Neuronal stem cell (in vitro differentiated cells): ENCODE data around the gene SCFD1.
"Not testable (repeated sequence)": the region's sequence is repeated elsewhere in the genome, so short reads cannot be mapped to it uniquely, and the experiment has no call there.

Source experiments
- DNase-seq: peaks from one replicate; pipeline ENCODE4 v3.0.0-alpha.2; 2013; ENCODE audit warnings: low spot score
- H2AFZ ChIP-seq: one replicate; pipeline ENCODE4 v1.6.1; 2013; ENCODE audit warnings: mild to moderate bottlenecking, low read length, inconsistent platforms
- H2AK5ac ChIP-seq: 2 replicates; pipeline ENCODE4 v1.6.1; 2013; ENCODE audit warnings: low read depth, mild to moderate bottlenecking, inconsistent platforms, low read length, moderate library complexity, mixed read lengths
- H2BK120ac ChIP-seq: 2 replicates; pipeline ENCODE4 v1.6.1; 2013; ENCODE audit warnings: low read depth, mild to moderate bottlenecking, inconsistent platforms, low read length, moderate library complexity, mixed read lengths
- H2BK12ac ChIP-seq: one replicate; pipeline ENCODE4 v1.6.1; 2013; ENCODE audit warnings: low read length, inconsistent platforms
- H2BK15ac ChIP-seq: 2 replicates; pipeline ENCODE4 v1.6.1; 2013; ENCODE audit warnings: mild to moderate bottlenecking, low read length, inconsistent platforms, mixed read lengths
- H2BK5ac ChIP-seq: one replicate; pipeline ENCODE4 v1.6.1; 2013; ENCODE audit warnings: inconsistent platforms, mild to moderate bottlenecking, low read length, moderate library complexity
- H3K14ac ChIP-seq: one replicate; pipeline ENCODE4 v1.6.1; 2013; ENCODE audit warnings: low read length, inconsistent platforms
- H3K18ac ChIP-seq: 2 replicates; pipeline ENCODE4 v1.6.1; 2013; ENCODE audit warnings: low read length, inconsistent platforms
- H3K23ac ChIP-seq: 2 replicates; pipeline ENCODE4 v1.6.1; 2013; ENCODE audit warnings: low read depth, mild to moderate bottlenecking, mixed read lengths, low read length, inconsistent platforms; ENCODE audit not compliant: poor library complexity
- H3K27ac ChIP-seq: replicated peaks from 3 replicates; pipeline ENCODE4 v1.5.1; 2013; ENCODE audit warnings: low read length, inconsistent platforms
- H3K27me3 ChIP-seq, 3 experiments: 2 replicates each; pipeline ENCODE4 v1.6.1; 2013; ENCODE audit warnings: low read length in 3 of 3, mild to moderate bottlenecking in 2 of 3, inconsistent platforms in 1 of 3, low read depth in 1 of 3, mixed read lengths in 1 of 3, moderate library complexity in 1 of 3; ENCODE audit not compliant: control insufficient read depth in 3 of 3, insufficient read depth in 3 of 3
- H3K36me3 ChIP-seq, 2 donors: replicated peaks in 1 of 2; 2 replicates each; pipeline ENCODE4 v1.6.1; 2013; ENCODE audit warnings: low read length in 2 of 2; ENCODE audit not compliant: control insufficient read depth in 2 of 2, insufficient read depth in 2 of 2
- H3K4ac ChIP-seq: 2 replicates; pipeline ENCODE4 v1.6.1; 2013; ENCODE audit warnings: inconsistent platforms, mild to moderate bottlenecking, low read length, moderate library complexity
- H3K4me1 ChIP-seq, 2 donors: 1 replicate in 1 of 2; 2 replicates in 1 of 2; pipeline ENCODE4 v1.6.1; 2013; ENCODE audit warnings: low read length in 2 of 2, low read depth in 1 of 2; ENCODE audit not compliant: control insufficient read depth in 2 of 2, insufficient read depth in 1 of 2
- H3K4me2 ChIP-seq: one replicate; pipeline ENCODE4 v1.6.1; 2013; ENCODE audit warnings: mild to moderate bottlenecking, low read length, inconsistent platforms; ENCODE audit not compliant: insufficient read depth, poor library complexity, severe bottlenecking
- H3K4me3 ChIP-seq, 2 donors: 2 replicates each; pipeline ENCODE4 v1.5.1; 2013; ENCODE audit warnings: low read length in 2 of 2, mild to moderate bottlenecking in 2 of 2, inconsistent platforms in 1 of 2, moderate library complexity in 1 of 2
- H3K79me1 ChIP-seq: one replicate; pipeline ENCODE4 v1.6.1; 2013; ENCODE audit warnings: low read depth, mild to moderate bottlenecking, inconsistent platforms, low read length, moderate library complexity
- H3K9ac ChIP-seq: one replicate; pipeline ENCODE4 v1.6.1; 2013; ENCODE audit warnings: mild to moderate bottlenecking, low read depth, low read length, inconsistent platforms; ENCODE audit not compliant: poor library complexity
- H3K9me3 ChIP-seq, 2 donors: replicated peaks in 1 of 2; 2 replicates each; pipeline versions ENCODE3 to v1.6.1; 2013; ENCODE audit warnings: low read length in 2 of 2, mild to moderate bottlenecking in 2 of 2, inconsistent platforms in 1 of 2, low read depth in 1 of 2, mixed read lengths in 1 of 2, moderate library complexity in 1 of 2; ENCODE audit not compliant: control insufficient read depth in 2 of 2, insufficient read depth in 1 of 2
- H4K8ac ChIP-seq: one replicate; pipeline ENCODE4 v1.6.1; 2013; ENCODE audit warnings: low read depth, mild to moderate bottlenecking, inconsistent platforms, low read length, moderate library complexity
- H4K91ac ChIP-seq: one replicate; pipeline ENCODE4 v1.6.1; 2013; ENCODE audit warnings: low read length, low read depth, mild to moderate bottlenecking, inconsistent platforms; ENCODE audit not compliant: poor library complexity
- WGBS, 2 donors: extraction: QIAGEN DNeasy Blood & Tissue Kit; methylation state at CpG; one replicate each; pipeline ENCODE4 v1.1.7; 2013; ENCODE audit warnings: missing lambda C conversion rate in 2 of 2, mixed read lengths in 1 of 2; ENCODE audit not compliant: insufficient read length in 2 of 2, insufficient replicate concordance in 1 of 2; ENCODE audit errors: extremely low coverage in 2 of 2; 5-methylcytosine and 5-hydroxymethylcytosine counted together

Gene SCFD1

DNA sequence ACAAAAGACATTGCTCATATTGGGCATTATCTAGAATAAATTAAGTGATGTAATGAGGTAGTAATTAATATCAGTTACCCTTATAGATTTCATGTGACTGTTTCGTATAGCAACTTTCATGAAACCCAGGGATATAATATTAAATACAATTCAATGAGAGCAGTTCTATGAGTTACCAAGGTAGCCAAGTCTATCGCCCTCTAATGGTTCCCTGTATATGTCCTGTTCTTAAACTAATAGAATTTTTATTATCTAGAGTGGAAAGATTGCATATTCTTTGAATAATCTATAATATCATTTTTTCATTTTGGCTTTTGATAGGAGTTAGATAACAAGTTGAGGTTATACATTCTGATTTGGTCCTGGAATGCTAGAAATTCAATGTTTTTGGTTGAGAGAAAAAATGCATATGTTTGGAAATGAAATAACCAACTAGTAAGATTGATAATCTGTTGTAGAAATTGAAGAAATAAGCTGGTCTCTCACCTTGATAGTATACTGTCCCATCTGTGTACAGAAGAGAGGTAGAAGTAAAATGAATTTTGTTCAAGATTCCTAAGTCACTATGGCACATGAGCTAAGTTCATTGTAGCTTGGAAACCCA lies 59.7 kb downstream of the SCFD1 start:
- peaks cover 5 to 57% of the 10 kb centered on the region in 2 donors for H3K36me3 ChIP-seq
- H4K91ac ChIP-seq = no peak overlapping the region
- peaks cover 2 to 4% of the 10 kb centered on the region in 2 donors for H3K9me3 ChIP-seq
- no peak overlapping the region for H2BK120ac ChIP-seq
- no peak overlapping the region for H3K18ac ChIP-seq
- H4K8ac ChIP-seq = no peak overlapping the region
- WGBS, 2 donors = no CpG with 5 or more reads among the region's 2 CpGs
- no peak overlapping the region for H3K4me3 ChIP-seq
- DNase-seq = no peak
- no peak overlapping the region for H3K4me2 ChIP-seq
- no peak overlapping the region for H3K9ac ChIP-seq
- H2BK5ac ChIP-seq = no peak overlapping the region
- H3K27me3 ChIP-seq = no peaks in the 10 kb centered on the region
- H2BK12ac ChIP-seq = no peak overlapping the region
- H3K27ac ChIP-seq = no peak overlapping the region
- no peak overlapping the region for H3K14ac ChIP-seq
- H3K79me1 ChIP-seq = no peaks in the 10 kb centered on the region
- H3K4me1 ChIP-seq = no peaks in the 10 kb centered on the region
- no peak overlapping the region for H3K4ac ChIP-seq
- H2BK15ac ChIP-seq = no peak overlapping the region
- no peak overlapping the region for H2AK5ac ChIP-seq
- H3K23ac ChIP-seq = no peak overlapping the region
- H2AFZ ChIP-seq = no peak overlapping the region

DNA sequence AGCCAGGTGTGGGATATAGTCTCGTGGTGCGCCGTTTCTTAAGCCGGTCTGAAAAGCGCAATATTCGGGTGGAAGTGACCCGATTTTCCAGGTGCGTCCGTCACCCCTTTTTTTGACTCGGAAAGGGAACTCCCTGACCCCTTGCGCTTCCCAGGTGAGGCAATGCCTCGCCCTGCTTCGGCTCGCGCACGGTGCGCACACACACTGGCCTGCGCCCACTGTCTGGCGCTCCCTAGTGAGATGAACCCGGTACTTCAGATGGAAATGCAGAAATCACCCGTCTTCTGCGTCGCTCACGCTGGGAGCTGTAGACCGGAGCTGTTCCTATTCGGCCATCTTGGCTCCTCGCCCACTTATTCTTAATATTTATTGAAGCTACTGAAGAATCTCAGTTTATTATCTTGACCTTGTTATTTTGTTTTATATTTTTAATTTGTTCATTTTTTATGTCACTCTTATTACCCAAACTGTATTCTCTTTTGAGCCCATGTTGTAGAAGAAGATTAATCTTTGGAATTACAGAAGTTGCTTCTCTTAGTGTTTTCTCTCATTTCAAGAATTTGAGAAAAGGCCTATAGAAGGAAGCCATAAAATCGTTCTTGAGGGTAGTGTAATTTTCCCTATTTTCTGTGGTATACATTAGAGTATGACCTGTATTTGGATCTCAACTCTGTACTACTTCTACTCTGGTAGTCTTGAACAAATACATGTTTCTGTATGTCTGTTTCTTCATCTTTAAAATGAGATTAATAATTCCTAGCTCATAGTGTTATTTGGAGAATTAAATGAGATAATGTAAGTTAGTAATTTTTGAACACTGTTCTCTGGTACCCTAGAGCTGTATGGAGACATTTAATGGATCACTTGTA lies 68.6 kb downstream of the SCFD1 start:
- Histone ChIP-seq H3K36me3 (peaks cover 2 to 15% of the 10 kb centered on the region in 2 donors), H3K4me3 (peak overlapping the region; percentile 40 to 62), H2AFZ (peak overlapping the region; percentile 62), H3K27ac (peak overlapping the region; percentile 49)
- H2BK12ac ChIP-seq, H3K79me1 ChIP-seq, H3K4me2 ChIP-seq, H4K8ac ChIP-seq, H3K4ac ChIP-seq, H3K9me3 ChIP-seq, H2BK15ac ChIP-seq, H2AK5ac ChIP-seq, H3K4me1 ChIP-seq, H2BK120ac ChIP-seq, H3K18ac ChIP-seq, H3K23ac ChIP-seq, H3K14ac ChIP-seq, DNase-seq, H2BK5ac ChIP-seq, H3K9ac ChIP-seq, H3K27me3 ChIP-seq, H4K91ac ChIP-seq: not testable (repeated sequence)
- WGBS, 2 donors = no CpG with 5 or more reads among the region's 28 CpGs

DNA sequence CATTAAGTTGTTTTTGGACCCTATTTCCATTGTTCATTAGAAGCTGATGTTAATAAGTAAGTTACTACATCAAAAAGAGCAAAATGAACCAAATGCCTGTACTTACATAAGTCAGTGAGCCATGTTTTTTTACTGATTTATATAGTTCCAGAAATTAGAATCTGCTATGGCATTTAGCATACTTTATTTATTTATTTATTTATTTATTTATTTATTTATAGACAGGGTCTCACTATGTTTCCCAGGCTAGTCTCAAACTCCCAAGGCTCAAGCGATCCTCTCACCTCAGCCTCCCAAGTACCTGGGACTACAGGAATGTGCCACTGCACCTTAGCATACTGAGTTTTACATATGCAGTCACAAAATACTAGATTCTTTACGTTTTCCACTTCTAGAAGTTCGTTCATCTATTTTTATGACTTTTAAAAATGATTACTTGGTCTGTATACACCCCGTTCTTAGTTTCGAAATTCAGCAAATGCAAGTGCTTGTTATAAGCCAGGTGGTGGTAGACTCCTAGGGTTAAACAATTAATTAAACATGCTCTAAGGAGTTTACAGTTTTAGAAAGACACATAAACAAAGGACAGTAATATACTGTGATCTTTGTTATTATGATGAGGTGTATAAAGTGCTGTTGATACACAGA lies 69.8 kb downstream of the SCFD1 start:
- Histone ChIP-seq H2BK15ac (no peak overlapping the region), H4K8ac (no peak overlapping the region), H3K4me2 (no peak overlapping the region), H3K9me3 (no peaks in the 10 kb centered on the region), H3K27ac (no peak overlapping the region), H3K4ac (no peak overlapping the region), H3K23ac (no peak overlapping the region), H3K18ac (no peak overlapping the region), H3K4me3 (no peak overlapping the region), H2BK120ac (no peak overlapping the region), H3K4me1 (no peaks in the 10 kb centered on the region), H2AFZ (no peak overlapping the region), H3K9ac (no peak overlapping the region), H3K79me1 (no peaks in the 10 kb centered on the region), H2AK5ac (no peak overlapping the region), H4K91ac (no peak overlapping the region), H2BK12ac (no peak overlapping the region), H3K36me3 (peaks cover 5 to 27% of the 10 kb centered on the region in 2 donors), H2BK5ac (no peak overlapping the region), H3K27me3 (no peaks in the 10 kb centered on the region), H3K14ac (no peak overlapping the region)
- no CpG with 5 or more reads among the region's 5 CpGs for WGBS, 2 donors
- DNase-seq = no peak

DNA sequence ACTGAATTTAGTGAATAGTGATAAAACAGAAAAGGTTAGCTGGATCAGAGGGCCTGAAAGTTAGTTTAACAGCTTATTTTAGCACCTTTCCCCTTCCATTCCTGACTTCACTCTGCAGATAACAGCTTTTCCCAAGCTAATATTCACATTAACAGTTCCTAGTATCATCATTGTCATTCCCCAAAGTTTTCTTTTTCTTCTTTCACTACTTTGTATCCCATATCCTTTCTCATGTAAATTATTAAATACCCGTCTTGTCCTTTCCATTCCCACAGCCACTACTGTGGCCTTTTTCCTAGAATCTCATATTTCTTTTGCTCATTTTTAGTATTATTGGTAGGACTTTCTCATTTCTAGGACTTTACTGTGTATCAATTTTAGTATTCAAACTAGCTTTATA lies 70.5 kb downstream of the SCFD1 start:
- H2BK15ac ChIP-seq = no peak overlapping the region
- no peak overlapping the region for H3K4me3 ChIP-seq
- H3K36me3 ChIP-seq = peaks cover 5 to 35% of the 10 kb centered on the region in 2 donors
- no peak overlapping the region for H2BK12ac ChIP-seq
- H3K79me1 ChIP-seq = no peaks in the 10 kb centered on the region
- WGBS, 2 donors = no CpG with 5 or more reads among the region's 1 CpG
- H3K4me1 ChIP-seq = no peaks in the 10 kb centered on the region
- H3K9ac ChIP-seq = no peak overlapping the region
- H2AFZ ChIP-seq = no peak overlapping the region
- H3K4ac ChIP-seq = no peak overlapping the region
- no peaks in the 10 kb centered on the region for H3K9me3 ChIP-seq
- no peak overlapping the region for H3K18ac ChIP-seq
- H3K14ac ChIP-seq = no peak overlapping the region
- no peak overlapping the region for H4K91ac ChIP-seq
- H3K23ac ChIP-seq = no peak overlapping the region
- no peak overlapping the region for H4K8ac ChIP-seq
- H3K4me2 ChIP-seq = no peak overlapping the region
- no peak overlapping the region for H3K27ac ChIP-seq
- no peak overlapping the region for H2BK120ac ChIP-seq
- no peak overlapping the region for H2BK5ac ChIP-seq
- no peak overlapping the region for H2AK5ac ChIP-seq
- no peaks in the 10 kb centered on the region for H3K27me3 ChIP-seq
- no peak for DNase-seq
